HG02970 (cell line): Measurements from ENCODE around the gene PLEKHA7.
A peak's percentile ranks its signal among the peaks of the same experiment; 100 is the strongest.

Experiments used
- ATAC-seq: cut with Tn5 transposase; IDR thresholded peaks from one replicate; pipeline ENCODE4 v1.9.1; 2021; ENCODE audit warnings: mild to moderate bottlenecking, moderate library complexity, moderate number of reproducible peaks; ENCODE audit not compliant: unreplicated experiment, low FRiP score

Gene PLEKHA7

DNA sequence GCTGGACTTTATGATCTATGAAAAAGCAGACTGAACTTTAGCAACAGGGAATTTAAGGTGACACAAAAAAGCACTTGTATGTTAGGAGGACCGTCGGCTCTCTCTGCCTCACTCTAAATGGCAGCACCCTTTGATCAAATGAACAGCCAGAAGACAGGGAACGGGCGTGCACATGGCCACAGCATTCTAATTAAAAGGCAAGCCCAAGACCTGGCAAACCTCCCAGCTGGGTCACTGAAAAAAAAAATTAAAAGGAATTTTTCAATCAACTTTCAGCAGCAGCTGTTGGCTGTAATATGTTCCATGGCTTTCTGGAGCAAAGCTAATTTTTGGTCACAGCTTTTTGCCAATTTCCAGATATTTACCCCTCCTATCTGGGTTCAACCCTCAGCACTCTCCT lies 159.2 kb downstream of the PLEKHA7 start:
- ATAC-seq = no peak

GRCh38 chr11:16853859-16854258 lies 160.4 kb downstream of the PLEKHA7 start:
- no peak for ATAC-seq

- ATAC-seq = no peak
These were observed 160.9 kb downstream of the PLEKHA7 start for GRCh38 chr11:16853266-16853665.

- no peak for ATAC-seq
These were observed 167.9 kb downstream of the PLEKHA7 start for GRCh38 chr11:16846305-16846704.

DNA sequence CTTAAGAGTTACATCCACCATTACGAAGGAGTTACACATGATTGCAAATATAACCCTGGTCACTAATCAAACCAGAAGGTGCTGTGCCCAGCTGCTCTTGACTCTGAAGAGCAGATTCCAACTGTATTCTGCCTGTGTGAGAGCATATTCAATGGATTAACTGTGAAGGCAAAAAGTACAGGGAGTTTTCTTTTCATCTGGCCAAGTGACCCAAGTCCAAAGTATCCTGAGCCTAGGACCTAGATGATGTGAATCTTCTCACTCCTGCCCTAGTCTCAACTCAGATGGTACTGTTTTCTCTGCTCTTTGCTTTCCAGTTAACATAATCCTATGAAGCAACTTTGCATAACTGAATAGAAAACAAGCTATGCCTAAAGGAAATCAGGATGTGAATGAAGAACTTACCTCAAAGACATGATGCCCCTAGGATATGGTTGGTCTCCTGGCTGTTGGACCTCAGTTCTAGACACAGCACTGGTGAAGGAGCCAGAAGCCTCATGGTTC lies 169.9 kb downstream of the PLEKHA7 start:
- no peak for ATAC-seq

DNA sequence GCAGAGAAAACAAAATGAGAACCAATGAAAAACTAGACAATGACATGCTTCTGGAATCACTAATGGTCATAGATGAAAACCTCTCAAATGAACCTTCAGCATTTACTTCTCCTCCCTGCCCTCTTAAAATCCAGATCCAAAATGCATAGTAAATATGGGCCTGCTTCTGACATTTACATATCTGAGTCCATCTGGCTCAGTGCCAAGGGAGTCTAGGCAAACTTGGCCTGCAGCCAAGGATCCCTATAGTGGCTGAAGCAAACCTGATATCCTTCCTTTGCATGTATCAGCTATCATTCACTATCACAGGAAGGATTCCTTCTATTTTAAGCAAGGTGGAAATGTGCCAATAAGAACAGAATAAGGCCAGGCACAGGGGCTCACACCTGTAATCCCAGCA lies 170.9 kb downstream of the PLEKHA7 start:
- ATAC-seq = no peak

DNA sequence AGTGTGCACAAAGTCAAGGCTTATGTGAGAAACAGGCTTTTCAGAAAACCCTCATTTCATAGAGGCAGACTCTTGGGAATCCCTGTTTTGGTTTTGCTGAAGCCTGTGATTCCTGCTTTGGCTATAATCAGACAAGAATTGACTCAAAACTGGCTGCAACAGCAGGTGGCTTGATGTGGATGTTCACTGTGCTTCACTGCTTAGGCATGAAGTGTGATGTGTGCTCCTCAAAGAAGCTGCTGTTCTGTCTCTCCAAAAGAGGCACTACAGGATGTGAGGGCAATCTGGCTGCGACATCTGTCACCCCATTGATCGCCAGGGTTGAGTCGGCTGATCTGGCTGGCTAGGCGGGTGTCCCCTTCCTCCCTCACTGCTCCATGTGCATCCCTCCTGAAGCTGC lies 172.2 kb downstream of the PLEKHA7 start:
- no peak for ATAC-seq

DNA sequence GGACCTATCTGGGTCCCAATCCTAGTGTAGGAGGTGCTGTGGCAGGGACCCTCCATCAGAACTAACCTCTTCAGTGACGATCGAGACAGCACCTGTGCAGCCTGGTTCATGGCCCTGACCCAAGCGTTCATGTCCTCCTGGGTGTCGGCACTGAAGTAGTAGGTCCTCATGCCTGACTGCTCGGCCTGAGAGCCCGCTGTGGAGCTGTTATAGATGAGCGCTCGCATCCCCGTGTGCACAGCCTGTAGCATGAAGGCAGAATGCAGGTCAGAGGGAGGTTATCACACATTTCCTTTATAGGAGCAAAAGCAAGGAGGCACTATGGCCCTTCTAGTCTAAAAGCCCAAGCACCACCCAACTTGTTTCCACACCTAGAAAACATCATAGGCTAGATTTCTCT lies 172.7 kb downstream of the PLEKHA7 start:
- ATAC-seq = no peak

DNA sequence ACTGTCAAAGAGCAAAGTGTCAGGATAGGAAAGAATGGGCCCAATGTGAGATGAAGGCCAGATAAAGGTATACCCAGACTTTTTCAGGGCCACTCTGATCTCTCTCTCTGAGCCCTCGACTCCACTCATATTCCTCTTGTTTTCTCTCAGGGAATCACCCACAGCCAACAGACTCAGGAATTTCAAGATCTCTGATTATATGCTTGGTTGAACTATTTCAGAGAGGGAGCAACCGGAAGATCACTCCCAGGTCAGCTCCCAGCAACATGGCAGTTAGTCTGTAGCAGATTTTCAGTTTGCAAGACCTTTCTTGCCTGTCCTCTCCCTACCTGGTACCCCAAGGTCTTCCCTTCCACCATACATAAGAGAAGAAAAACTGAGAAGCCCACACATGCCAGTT lies 173.3 kb downstream of the PLEKHA7 start:
- ATAC-seq = no peak

GRCh38 chr11:16839821-16840220 lies 174.4 kb downstream of the PLEKHA7 start:
- ATAC-seq = no peak

DNA sequence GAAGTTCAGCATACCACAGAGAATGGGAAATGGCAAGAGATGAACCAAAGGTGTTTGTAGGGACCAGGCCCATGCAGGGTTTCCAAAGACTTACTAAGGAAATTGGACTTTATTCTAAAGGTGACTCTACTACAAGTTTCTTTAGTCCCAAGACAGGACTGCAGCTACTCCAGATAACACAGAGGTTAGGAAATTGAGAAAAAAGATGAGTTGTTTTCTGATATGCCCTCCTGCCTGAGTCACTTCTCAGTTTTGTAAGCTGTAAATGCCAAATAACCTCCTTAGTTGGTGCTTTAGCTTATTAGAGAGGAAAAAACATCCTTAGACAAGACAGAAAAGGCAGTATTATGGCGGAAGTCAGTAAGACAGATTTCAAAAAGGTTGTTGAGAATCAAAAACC lies 179.8 kb downstream of the PLEKHA7 start:
- ATAC-seq = no peak

DNA sequence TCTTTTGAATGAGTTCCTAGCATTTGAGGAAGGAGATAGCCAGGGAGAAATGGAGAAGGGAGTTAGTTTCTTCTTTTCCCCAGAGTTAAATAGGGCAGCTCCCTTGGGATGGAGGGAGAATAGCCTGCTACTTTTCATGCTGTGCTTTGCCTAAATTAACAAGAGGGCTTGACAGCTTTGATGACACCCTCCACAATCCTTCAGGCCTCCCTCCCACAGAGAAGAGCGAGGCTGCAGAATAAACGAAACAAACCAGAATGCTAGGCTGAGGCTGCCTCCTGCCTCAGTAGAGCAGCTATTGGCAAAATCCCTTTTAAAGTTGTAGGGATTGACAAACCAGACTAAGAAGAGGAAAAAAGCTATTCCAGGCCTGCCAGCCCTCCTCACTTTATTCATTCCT lies 181.2 kb downstream of the PLEKHA7 start:
- no peak for ATAC-seq

- no peak for ATAC-seq
These were observed 182.0 kb downstream of the PLEKHA7 start for GRCh38 chr11:16832193-16832539.

- ATAC-seq = no peak
These were observed 182.7 kb downstream of the PLEKHA7 start for GRCh38 chr11:16831316-16832192.

DNA sequence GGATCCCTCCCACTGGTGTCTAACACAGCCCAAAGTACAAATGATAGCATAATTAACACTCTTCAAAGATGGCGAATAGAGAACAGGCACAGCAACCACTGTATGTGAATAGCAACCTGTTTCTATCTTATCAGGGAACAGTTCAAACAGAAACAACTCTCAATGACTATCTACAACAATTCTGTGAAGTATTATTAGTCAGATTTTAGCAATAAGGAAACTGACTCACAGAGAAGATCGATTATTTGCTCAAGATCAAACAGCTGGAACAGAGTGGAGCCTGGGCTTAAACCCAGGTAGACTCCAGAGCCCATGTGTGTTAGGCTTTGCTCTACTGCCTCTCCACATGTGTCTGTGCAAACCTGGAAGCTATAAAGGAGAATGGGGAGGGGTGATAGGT lies 187.1 kb downstream of the PLEKHA7 start:
- no peak for ATAC-seq

GRCh38 chr11:16825968-16826367 lies 188.2 kb downstream of the PLEKHA7 start:
- no peak for ATAC-seq

DNA sequence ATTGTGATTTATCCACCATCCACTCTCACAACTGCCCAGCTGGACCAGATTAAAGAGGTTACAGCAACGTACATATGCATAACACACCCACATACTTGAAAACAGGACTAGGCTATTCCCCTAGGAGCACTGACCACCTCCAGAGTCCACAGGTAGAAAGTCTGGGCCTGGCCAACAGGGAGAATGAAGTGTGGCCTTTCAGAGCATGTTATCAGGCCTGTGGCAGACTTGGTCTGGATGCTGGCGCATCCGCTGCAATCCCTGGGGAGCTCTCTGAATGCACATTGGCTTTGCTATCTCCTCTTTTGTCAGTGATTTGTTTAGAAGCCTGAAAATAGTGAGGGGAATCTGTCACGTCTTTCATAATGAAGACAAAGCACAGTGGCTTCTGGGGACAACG lies 189.1 kb downstream of the PLEKHA7 start:
- no peak for ATAC-seq

- peak; percentile 63 for ATAC-seq
These were observed 193.7 kb downstream of the PLEKHA7 start for GRCh38 chr11:16820324-16821092.

DNA sequence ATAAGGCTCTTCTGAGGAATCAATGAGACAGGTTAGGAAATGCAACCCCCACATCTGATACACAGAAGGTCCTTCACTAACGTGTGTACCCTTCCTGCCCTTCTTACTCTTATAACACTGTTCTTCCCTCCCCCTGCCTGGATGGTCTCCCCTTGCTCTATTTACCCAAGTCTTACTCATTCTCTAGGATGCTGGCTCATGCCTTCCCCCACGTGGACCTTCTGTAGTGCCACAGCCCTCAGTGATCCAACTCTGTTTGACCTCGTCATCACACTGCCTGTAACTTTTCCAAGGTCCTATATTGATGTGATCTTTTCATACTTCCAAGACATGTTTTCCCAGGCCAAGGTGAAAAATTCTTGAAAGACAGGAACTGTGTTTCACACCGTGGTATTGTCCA lies 195.9 kb downstream of the PLEKHA7 start:
- ATAC-seq = no peak

GRCh38 chr11:16817351-16817750 lies 196.9 kb downstream of the PLEKHA7 start:
- ATAC-seq = no peak

- ATAC-seq = no peak
These were observed 197.6 kb downstream of the PLEKHA7 start for GRCh38 chr11:16816358-16817270.
